IPS-18a (cell line): ENCODE results near the gene ZNF485.
A peak's percentile ranks its signal among the peaks of the same experiment; 100 is the strongest.

Experiments
- H3K27ac ChIP-seq: one replicate; pipeline ENCODE4 v1.5.1; 2013; ENCODE audit warnings: low read length
- H3K27me3 ChIP-seq: one replicate; pipeline ENCODE4 v1.6.1; 2013; ENCODE audit warnings: mild to moderate bottlenecking, low read length; ENCODE audit not compliant: control insufficient read depth, insufficient read depth
- H3K36me3 ChIP-seq: one replicate; pipeline ENCODE4 v1.6.1; 2013; ENCODE audit warnings: low read depth, low read length; ENCODE audit not compliant: control insufficient read depth
- H3K4me1 ChIP-seq: one replicate; pipeline ENCODE4 v1.6.1; 2013; ENCODE audit warnings: low read depth, low read length; ENCODE audit not compliant: control insufficient read depth
- H3K4me3 ChIP-seq: one replicate; pipeline ENCODE4 v1.5.1; 2013; ENCODE audit warnings: low read length
- H3K9ac ChIP-seq: one replicate; pipeline ENCODE4 v1.6.1; 2013; ENCODE audit warnings: mild to moderate bottlenecking, low read length, moderate library complexity
- H3K9me3 ChIP-seq: one replicate; pipeline ENCODE4 v1.6.1; 2013; ENCODE audit warnings: low read depth, low read length; ENCODE audit not compliant: control insufficient read depth

Gene ZNF485

DNA sequence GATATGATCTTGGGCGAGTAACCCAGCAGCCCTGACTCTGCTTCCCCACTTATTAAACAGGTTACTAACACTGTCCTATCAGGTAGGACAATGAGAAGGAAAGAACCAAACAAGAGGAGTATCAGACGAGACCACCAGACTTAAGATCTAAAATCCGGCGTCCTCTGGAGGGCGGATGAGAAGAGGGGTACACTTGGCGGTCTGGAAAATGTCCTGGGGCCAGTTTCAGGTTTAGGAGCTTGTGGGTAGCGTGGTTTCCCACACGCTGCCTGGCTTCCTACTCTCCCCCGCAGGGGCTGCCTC lies 41.8 kb downstream of the ZNF485 start:
- Histone ChIP-seq H3K9ac (peak overlapping the region; percentile 65), H3K4me3 (peak overlapping the region; percentile 53), H3K27ac (no peak overlapping the region), H3K36me3 (peaks cover 32% of the 10 kb centered on the region), H3K9me3 (peaks cover 34% of the 10 kb centered on the region), H3K27me3 (peaks cover 27% of the 10 kb centered on the region), H3K4me1 (no peaks in the 10 kb centered on the region)

- Histone ChIP-seq H3K27me3 (peaks cover 27% of the 10 kb centered on the region), H3K4me1 (no peaks in the 10 kb centered on the region), H3K27ac (no peak within 1 kb of the TSS), H3K4me3 (peak within 1 kb of the TSS; percentile 53), H3K9ac (peak within 1 kb of the TSS; percentile 65), H3K36me3 (peaks cover 27% of the 10 kb centered on the region), H3K9me3 (peaks cover 28% of the 10 kb centered on the region)
Observed at GRCh38 chr10:43648398-43649184, 42.4 kb downstream of the ZNF485 start, which contains the start of gene ZNF32. Gene ZNF32, minus strand, starts transcription at chr10:43648881. Its CDS starts 2,748 bp downstream, at chr10:43646133.

DNA sequence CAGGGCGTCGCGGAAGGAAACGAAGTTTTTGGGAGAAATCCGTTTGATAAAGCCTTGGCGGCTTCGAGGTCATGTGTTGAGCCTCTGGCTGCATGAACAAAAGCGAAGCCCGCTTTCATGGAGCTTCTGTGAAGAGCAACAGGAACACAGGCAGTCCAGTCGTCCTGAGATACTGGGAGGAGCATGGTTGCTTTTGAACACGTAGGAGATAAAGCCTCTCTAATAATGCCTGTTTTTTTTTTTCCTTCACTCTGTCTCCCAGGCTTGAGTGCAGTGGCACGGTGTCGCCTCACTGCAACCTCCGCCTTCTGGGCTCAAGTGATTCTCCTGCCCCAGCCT lies 42.9 kb downstream of the ZNF485 start:
- H3K36me3 ChIP-seq: peaks cover 21% of the 10 kb centered on the region
- H3K27me3 ChIP-seq: peaks cover 27% of the 10 kb centered on the region
- H3K4me3 ChIP-seq: peak overlapping the region; percentile 53
- peaks cover 23% of the 10 kb centered on the region for H3K9me3 ChIP-seq
- no peak overlapping the region for H3K9ac ChIP-seq
- H3K4me1 ChIP-seq: no peaks in the 10 kb centered on the region
- no peak overlapping the region for H3K27ac ChIP-seq

DNA sequence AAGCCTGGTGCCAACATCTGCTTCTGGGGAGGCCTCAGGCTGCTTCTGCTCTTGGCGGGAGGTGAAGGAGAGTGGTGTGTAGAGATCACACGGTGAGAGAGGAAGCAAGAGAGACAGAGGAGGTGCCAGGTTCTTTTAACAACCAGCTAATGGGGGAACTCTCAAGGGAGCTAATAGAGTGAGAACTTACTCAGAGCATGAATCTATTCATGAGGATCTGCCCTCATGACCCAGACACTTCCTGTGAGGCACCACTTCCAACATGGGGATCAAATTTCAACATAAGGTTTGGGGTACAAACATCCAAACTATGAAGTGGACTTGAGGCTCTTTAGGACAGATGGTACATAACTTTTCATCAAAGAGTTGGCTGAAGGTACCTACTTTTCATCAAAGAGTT lies 47.5 kb downstream of the ZNF485 start:
- Histone ChIP-seq H3K27me3 (peaks cover 20% of the 10 kb centered on the region), H3K9me3 (no peaks in the 10 kb centered on the region), H3K27ac (no peak overlapping the region), H3K9ac (no peak overlapping the region), H3K4me3 (no peak overlapping the region), H3K36me3 (no peaks in the 10 kb centered on the region), H3K4me1 (no peaks in the 10 kb centered on the region)

- peaks cover 6% of the 10 kb centered on the region for H3K27me3 ChIP-seq
- H3K4me1 ChIP-seq: no peaks in the 10 kb centered on the region
- H3K4me3 ChIP-seq: no peak overlapping the region
- H3K27ac ChIP-seq: no peak overlapping the region
- no peaks in the 10 kb centered on the region for H3K36me3 ChIP-seq
- H3K9ac ChIP-seq: no peak overlapping the region
- no peaks in the 10 kb centered on the region for H3K9me3 ChIP-seq
Observed at GRCh38 chr10:43655311-43655710, 49.1 kb downstream of the ZNF485 start.

DNA sequence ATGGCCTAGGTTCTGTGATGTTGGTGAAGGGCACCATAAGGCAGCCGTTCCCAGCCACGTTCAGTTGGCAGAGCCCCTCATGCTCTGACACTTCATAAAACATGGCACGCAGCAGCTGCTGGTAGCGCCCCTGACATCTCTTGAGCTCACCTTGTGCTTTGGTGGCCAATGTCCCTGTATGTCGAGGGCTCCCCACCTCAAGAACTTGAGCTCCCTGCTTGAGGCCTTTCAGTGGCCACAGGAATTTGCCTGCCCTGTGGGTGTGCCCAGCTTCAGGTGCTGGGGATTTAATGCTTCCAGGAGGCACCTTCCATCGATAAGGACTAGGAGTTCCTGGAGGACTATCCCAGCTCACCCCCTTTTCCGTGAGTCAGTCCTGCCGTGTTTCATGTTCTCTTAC lies 52.0 kb downstream of the ZNF485 start:
- H3K4me1 ChIP-seq: no peaks in the 10 kb centered on the region
- H3K9ac ChIP-seq: no peak overlapping the region
- H3K36me3 ChIP-seq: no peaks in the 10 kb centered on the region

DNA sequence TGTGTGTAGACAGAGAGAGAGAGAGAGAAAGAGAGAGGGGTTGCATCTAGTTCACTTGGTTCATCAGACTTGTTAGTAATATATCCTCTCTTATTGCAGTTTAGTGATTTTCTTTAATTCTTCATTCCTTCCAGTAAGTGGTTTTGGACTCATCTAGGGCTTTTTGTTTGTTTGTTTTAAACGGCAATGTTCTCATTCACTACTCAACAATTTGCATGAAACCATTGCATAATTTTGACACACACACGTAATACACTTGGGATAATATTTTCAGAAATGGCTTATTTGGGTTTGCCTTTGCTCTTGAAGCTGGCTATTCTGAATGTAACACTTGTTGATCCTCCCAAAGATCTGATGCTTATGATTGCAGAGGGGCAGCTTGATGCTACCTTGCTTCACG lies 58.8 kb downstream of the ZNF485 start:
- H3K36me3 ChIP-seq: no peaks in the 10 kb centered on the region
- H3K4me1 ChIP-seq: no peaks in the 10 kb centered on the region
- no peaks in the 10 kb centered on the region for H3K9me3 ChIP-seq
- no peak overlapping the region for H3K4me3 ChIP-seq
- no peak overlapping the region for H3K9ac ChIP-seq
- no peak overlapping the region for H3K27ac ChIP-seq
- H3K27me3 ChIP-seq: no peaks in the 10 kb centered on the region

More for the DNA sequence above, 52.0 kb downstream of the ZNF485 start:
- H3K9me3 ChIP-seq: no peaks in the 10 kb centered on the region
- no peak overlapping the region for H3K27ac ChIP-seq
- no peaks in the 10 kb centered on the region for H3K27me3 ChIP-seq
- no peak overlapping the region for H3K4me3 ChIP-seq

DNA sequence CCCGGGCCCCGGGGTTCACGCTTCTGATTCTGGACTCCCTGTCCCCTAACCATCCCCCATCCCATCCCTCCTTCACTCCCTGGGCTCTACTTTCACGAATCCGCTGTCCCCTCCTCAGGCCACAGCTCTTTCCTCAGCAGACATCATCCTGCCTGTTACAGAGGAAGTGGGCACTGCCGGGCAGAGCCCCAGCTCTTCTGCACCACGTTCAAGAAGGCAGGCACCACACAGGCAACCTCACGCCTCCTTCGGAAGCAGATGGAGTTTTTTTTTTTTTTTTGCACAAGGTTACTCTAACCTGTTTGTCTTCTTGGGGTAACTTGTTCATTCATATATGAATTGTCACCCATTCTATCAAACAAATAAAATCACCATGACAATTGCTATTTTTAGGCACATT lies 60.3 kb downstream of the ZNF485 start:
- no peaks in the 10 kb centered on the region for H3K27me3 ChIP-seq
- H3K9ac ChIP-seq: no peak overlapping the region
- H3K9me3 ChIP-seq: no peaks in the 10 kb centered on the region
- H3K27ac ChIP-seq: no peak overlapping the region
- H3K4me1 ChIP-seq: no peaks in the 10 kb centered on the region
- no peaks in the 10 kb centered on the region for H3K36me3 ChIP-seq
- H3K4me3 ChIP-seq: no peak overlapping the region

GRCh38 chr10:43667317-43667731 lies 61.1 kb downstream of the ZNF485 start:
- Histone ChIP-seq H3K9me3 (no peaks in the 10 kb centered on the region), H3K9ac (no peak overlapping the region), H3K4me1 (no peaks in the 10 kb centered on the region), H3K27me3 (no peaks in the 10 kb centered on the region), H3K36me3 (no peaks in the 10 kb centered on the region), H3K4me3 (no peak overlapping the region), H3K27ac (no peak overlapping the region)
